Thoracic aorta (tissue), 2 donors: Measurements from ENCODE around the gene COTL1. TPM values are rescaled to one million over a fixed set of nuclear protein-coding genes. Genes with fewer than 3 reads are reported as not detected.
"Not testable (repeated sequence)": the region's sequence is repeated elsewhere in the genome, so short reads cannot be mapped to it uniquely, and the experiment has no call there.

Experiments
- ATAC-seq: fragments of 150-250 bp; one replicate; pipeline ENCODE4 v1.8.0; 2017; ENCODE audit warnings: low read depth; ENCODE audit not compliant: insufficient number of reproducible peaks, low FRiP score
- DNase-seq: peaks from one replicate; pipeline ENCODE4 v3.0.0-alpha.2; 2020; ENCODE audit warnings: low spot score
- H3K27ac ChIP-seq, 2 donors: fragments of 200-600 bp; sonication (generic); 1 replicate in 1 of 2; 2 replicates in 1 of 2; pipeline ENCODE4 v1.5.1; 2016; ENCODE audit warnings: mild to moderate bottlenecking in 2 of 2, moderate library complexity in 2 of 2
- H3K27me3 ChIP-seq: fragments of 200-600 bp; sonication (generic); replicated peaks from 2 replicates; pipeline ENCODE4 v1.6.0; 2016; ENCODE audit warnings: mild to moderate bottlenecking; ENCODE audit not compliant: insufficient read depth
- H3K36me3 ChIP-seq: fragments of 200-600 bp; sonication (generic); one replicate; pipeline ENCODE4 v1.5.1; 2016
- H3K4me1 ChIP-seq, 2 donors: fragments of 200-600 bp; sonication (generic); 1 replicate in 1 of 2; 2 replicates in 1 of 2; pipeline versions ENCODE4 v1.5.1 to v1.6.0; 2016; ENCODE audit warnings: low read depth in 2 of 2, mild to moderate bottlenecking in 1 of 2; ENCODE audit not compliant: control insufficient read depth in 1 of 2
- H3K4me3 ChIP-seq: fragments of 200-600 bp; sonication (generic); 2 replicates; pipeline ENCODE4 v1.5.1; 2016; ENCODE audit warnings: mild to moderate bottlenecking
- H3K9me3 ChIP-seq: fragments of 200-600 bp; sonication (generic); 2 replicates; pipeline ENCODE4 v1.5.1; 2016
- total RNA-seq, 2 donors: library from RNA; depleted of rRNA; stranded (reverse); fragments of >200 nt; gene quantifications; one replicate each; pipeline versions ENCODE4 v1.1.0 to v1.2.3, GENCODE V29; 2016
- TF ChIP-seq, protein P1 (sequence below): fragments of 200-600 bp; sonication (generic); IDR thresholded peaks from one replicate; pipeline ENCODE4 v1.5.1; 2019; ENCODE audit warnings: antibody characterized with exemption

COTL1 gene
- total RNA-seq, 2 donors from 2014 or later: 32.0 to 46.8 TPM

DNA sequence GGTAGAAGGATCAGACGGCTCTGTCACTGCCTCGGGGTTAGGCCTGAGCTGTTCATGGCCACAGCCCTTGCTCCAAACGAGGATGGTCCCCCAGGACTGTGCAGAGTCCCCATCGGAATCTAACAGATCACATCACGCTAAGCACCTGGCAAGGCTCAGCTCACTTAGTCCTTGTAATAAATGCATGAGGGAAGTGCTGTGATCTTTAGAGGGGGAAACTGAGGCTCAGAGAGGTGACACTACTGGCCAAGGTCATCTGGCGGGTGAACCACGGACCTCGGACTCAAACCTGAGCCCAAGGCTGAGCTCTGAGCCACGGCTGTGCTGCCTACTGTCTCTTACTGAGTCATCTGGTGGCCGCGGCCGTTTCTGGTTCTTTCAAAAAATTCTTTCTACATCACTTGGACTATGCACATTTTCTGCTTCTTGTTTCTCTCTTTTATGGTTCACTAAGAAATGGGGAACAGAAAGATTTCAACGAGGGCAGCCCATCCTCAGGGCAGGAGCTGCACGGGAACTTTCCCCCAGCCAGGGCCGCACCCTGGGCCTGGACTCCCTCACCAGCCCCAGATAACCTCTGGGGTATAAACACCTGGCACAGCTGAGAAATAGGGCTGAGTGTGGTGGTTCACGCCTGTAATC, 55.6 kb downstream of the COTL1 start:
- no peak for DNase-seq
- Histone ChIP-seq H3K36me3 (no peaks in the 10 kb centered on the region), H3K4me3 (no peak overlapping the region), H3K4me1 (no peaks in the 10 kb centered on the region), H3K9me3 (no peaks in the 10 kb centered on the region), H3K27me3 (no peaks in the 10 kb centered on the region), H3K27ac (no peak overlapping the region)
- ATAC-seq: no peak
- TF ChIP-seq, protein P1, sequence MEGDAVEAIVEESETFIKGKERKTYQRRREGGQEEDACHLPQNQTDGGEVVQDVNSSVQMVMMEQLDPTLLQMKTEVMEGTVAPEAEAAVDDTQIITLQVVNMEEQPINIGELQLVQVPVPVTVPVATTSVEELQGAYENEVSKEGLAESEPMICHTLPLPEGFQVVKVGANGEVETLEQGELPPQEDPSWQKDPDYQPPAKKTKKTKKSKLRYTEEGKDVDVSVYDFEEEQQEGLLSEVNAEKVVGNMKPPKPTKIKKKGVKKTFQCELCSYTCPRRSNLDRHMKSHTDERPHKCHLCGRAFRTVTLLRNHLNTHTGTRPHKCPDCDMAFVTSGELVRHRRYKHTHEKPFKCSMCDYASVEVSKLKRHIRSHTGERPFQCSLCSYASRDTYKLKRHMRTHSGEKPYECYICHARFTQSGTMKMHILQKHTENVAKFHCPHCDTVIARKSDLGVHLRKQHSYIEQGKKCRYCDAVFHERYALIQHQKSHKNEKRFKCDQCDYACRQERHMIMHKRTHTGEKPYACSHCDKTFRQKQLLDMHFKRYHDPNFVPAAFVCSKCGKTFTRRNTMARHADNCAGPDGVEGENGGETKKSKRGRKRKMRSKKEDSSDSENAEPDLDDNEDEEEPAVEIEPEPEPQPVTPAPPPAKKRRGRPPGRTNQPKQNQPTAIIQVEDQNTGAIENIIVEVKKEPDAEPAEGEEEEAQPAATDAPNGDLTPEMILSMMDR: no peak

DNA sequence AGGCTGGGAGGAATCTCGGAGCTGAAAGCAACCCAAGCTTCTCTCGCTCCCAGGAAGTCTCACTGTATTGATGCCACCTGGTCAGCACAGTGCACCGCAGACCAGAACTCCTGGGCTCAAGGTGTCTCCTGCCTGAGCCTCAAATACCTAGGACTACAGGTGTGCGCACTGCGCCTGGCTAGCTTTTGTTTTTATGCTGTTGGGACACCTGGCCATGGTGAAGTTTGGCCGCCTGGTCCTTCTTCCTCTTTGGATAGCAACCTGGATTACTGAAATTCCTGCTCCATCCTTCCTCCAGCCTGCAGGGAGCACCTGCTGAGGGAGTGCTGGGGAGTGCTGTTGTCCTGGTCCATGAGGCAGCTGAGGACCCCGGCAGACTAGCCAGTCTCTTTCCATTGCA, 56.6 kb downstream of the COTL1 start:
- DNase-seq: no peak
- ATAC-seq: no peak
- TF ChIP-seq, protein P1: no peak
- Histone ChIP-seq H3K9me3 (no peaks in the 10 kb centered on the region), H3K27ac (no peak overlapping the region), H3K36me3 (no peaks in the 10 kb centered on the region), H3K4me1 (no peaks in the 10 kb centered on the region), H3K27me3 (no peaks in the 10 kb centered on the region), H3K4me3 (no peak overlapping the region)

DNA sequence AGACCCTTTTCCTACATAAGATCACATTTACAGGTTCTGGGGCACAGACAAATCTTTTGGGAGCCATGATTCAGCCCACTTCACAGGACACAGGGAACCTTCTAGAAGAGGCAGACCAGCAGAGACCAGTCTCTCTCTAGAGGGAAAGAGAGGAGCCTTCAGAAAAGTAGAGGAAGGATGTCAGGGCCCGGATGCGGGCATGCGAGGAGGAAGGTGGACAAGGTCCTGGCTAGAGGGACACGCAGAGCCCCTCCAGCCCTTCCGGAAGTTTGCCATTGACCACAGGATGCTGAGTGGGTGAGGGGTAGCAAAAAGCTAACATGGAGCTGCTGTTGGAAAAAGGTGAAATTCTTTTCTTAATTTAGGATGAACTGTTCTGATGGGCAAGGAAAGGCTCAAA, 57.6 kb downstream of the COTL1 start:
- TF ChIP-seq, protein P1: no peak

DNA sequence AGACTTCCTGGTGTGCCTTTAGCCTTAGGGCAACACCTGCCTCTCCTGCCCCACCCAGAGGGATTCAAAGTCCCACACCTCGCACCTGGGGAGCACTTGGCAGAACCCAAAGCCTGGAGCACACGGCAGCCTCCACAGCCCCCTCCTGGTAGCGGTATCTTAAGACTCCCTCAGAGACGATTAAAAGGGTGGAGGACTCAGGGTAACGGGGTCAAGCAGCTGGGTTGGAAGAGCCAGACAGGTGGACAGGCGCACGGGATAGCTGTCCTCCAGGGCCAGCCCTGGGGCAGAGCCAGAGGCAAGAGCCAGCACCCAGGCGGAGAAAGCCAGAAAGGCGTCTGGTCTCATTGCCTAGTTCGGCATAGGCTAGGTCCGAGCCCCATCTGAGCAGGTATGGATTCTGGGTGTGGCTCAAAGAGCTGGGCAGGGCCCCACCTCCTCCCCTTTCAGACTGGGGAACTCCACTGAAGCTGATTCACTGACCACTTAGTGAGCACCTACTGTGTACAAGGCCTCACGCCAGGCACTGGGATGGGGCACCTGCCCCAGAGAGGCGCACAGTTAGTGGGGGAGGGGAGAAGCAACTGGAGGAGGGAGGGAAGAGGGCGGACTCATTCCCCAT, 58.5 kb downstream of the COTL1 start:
- TF ChIP-seq, protein P1: no peak
- Histone ChIP-seq H3K4me1 (no peaks in the 10 kb centered on the region), H3K36me3 (no peaks in the 10 kb centered on the region), H3K27me3 (no peaks in the 10 kb centered on the region), H3K4me3 (no peak overlapping the region), H3K9me3 (no peaks in the 10 kb centered on the region), H3K27ac (no peak overlapping the region)
- no peak for ATAC-seq
- DNase-seq: no peak

More for the DNA sequence above, 57.6 kb downstream of the COTL1 start:
- Histone ChIP-seq H3K9me3 (no peaks in the 10 kb centered on the region), H3K27ac (no peak overlapping the region), H3K36me3 (no peaks in the 10 kb centered on the region), H3K27me3 (no peaks in the 10 kb centered on the region), H3K4me3 (no peak overlapping the region), H3K4me1 (no peaks in the 10 kb centered on the region)
- no peak for DNase-seq
- ATAC-seq: no peak

DNA sequence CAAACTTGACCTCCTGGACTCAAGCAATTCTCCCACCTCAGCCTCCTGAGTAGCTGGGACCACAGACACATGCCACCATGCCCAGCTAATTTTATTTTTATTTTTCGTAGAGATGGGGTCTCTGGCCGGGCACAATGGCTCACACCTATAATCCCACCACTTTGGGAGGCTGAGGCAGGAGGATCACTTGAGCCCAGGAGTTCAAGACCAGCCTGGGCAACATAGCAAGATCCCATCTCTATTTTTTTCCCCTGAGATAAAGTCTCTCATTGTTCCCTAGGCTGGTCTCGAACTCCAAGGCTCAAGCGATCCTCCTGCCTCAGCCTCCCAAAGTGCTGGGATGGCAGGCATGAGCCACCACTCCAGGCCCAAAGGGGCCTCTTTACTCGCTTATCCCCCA, 59.0 kb downstream of the COTL1 start:
- not testable (repeated sequence) for ATAC-seq, H3K27me3 ChIP-seq, H3K4me1 ChIP-seq, H3K27ac ChIP-seq, H3K9me3 ChIP-seq, DNase-seq, H3K36me3 ChIP-seq, H3K4me3 ChIP-seq
